ENCODE results near the gene FADS3. TPM values are rescaled to one million over a fixed set of nuclear protein-coding genes. Genes with fewer than 3 reads are reported as not detected.

The FADS3 gene
- total RNA-seq, 1 donor from 2014 or later, result 9.7 TPM

GRCh38 chr11:61918938-61919704, 27.8 kb upstream of the FADS3 start:
- Mint-ChIP-seq H3K36me3 (ENCODE audit: unreplicated experiment) (no peaks in the 10 kb centered on the region), H3K4me1 (ENCODE audit: low read depth, unreplicated experiment) (no peaks in the 10 kb centered on the region), H3K27ac (ENCODE audit: unreplicated experiment) (no peak overlapping the region), H3K9me3 (ENCODE audit: unreplicated experiment) (peaks cover 7% of the 10 kb centered on the region), H3K27me3 (ENCODE audit: unreplicated experiment) (peaks cover 13% of the 10 kb centered on the region), H3K4me3 (ENCODE audit: unreplicated experiment) (no peak overlapping the region)
- no peak for TF ChIP-seq CTCF (IDR thresholded peaks at IDR 0.05; ENCODE audit: partially characterized antibody, unreplicated experiment)
- no peak for DNase-seq

DNA sequence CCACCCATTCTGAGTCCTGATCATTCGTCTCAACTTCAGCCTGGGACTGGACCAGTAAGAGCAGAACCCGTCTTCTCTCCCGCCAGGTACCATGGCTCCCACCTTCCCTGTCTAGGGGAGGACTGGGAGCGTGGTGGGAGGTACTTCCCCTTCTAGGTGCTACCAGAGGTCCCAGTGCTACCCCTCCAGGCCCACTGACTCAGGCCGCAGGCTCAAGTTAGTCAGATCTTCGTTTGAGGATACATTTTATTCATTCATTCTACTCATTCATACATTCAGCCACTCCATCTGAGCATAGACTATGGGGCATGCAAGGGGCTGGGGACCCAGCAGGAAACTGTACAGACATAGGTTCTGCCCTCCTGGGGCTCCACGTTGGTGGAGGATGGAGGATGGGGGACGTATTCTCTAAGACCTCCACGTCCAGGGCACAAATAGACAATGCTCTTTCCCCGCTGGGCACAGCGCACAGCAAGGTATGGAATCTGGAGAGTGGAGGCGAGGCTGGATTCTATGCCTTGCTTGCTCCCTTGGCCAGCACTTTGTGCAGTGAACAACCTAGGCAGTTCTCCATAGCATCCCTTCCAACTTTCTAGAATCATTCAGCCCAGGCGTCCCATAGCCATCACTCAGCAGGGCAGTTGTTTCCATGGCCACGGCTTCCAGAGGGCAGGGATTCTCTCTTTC, 27.0 kb upstream of the FADS3 start:
- Mint-ChIP-seq H3K4me3 (ENCODE audit: unreplicated experiment) (peak overlapping the region; percentile 87), H3K9me3 (ENCODE audit: unreplicated experiment) (peaks cover 7% of the 10 kb centered on the region), H3K27me3 (ENCODE audit: unreplicated experiment) (peaks cover 13% of the 10 kb centered on the region), H3K36me3 (ENCODE audit: unreplicated experiment) (no peaks in the 10 kb centered on the region), H3K4me1 (ENCODE audit: low read depth, unreplicated experiment) (no peaks in the 10 kb centered on the region), H3K27ac (ENCODE audit: unreplicated experiment) (no peak overlapping the region)
- no peak for TF ChIP-seq CTCF (IDR thresholded peaks at IDR 0.05; ENCODE audit: partially characterized antibody, unreplicated experiment)
- DNase-seq, result no peak

- peak; percentile 72 for DNase-seq
- H3K27me3 Mint-ChIP-seq (ENCODE audit: unreplicated experiment), result peaks cover 17% of the 10 kb centered on the region
- no peaks in the 10 kb centered on the region for H3K4me1 Mint-ChIP-seq (ENCODE audit: low read depth, unreplicated experiment)
- no peak for TF ChIP-seq CTCF (IDR thresholded peaks at IDR 0.05; ENCODE audit: partially characterized antibody, unreplicated experiment)
- H3K4me3 Mint-ChIP-seq (ENCODE audit: unreplicated experiment), result peak within 1 kb of the TSS; percentile 87
- no peaks in the 10 kb centered on the region for H3K36me3 Mint-ChIP-seq (ENCODE audit: unreplicated experiment)
- peaks cover 7% of the 10 kb centered on the region for H3K9me3 Mint-ChIP-seq (ENCODE audit: unreplicated experiment)
- H3K27ac Mint-ChIP-seq (ENCODE audit: unreplicated experiment), result peak within 1 kb of the TSS; percentile 17
Observed at GRCh38 chr11:61917334-61918109, 26.2 kb upstream of the FADS3 start, which contains the start of gene RAB3IL1. RAB3IL1 (minus strand) TSS chr11:61917566; CDS start chr11:61917367, 199 bp downstream.

DNA sequence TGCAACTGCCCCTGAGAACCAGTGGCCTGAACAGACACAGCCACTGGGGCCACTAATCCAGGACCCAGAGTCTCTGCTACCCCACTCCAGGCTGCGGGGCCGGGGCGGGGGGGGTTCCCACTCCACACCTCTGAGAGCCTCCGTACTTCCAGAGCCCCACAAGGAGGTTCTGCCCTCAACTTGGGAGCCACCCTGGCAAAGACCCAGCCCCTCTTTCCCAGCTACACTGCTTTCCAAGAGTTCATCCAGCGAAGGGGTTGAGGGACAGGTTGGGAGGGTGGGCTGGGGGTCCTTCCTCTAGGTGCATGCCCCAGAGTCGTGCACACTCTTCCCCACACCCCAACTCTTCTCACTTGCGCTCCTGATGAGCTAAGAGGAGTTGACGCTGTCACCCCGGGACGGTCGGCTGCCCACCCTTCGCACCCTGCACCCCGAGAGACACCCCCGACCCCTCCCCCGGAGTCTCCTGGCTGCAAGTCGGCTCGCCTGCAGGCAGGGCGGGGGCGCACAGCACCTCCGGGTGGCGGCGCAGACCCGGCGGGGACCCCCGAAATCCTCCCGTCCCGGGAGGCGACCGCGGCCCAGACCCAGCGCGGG, 25.5 kb upstream of the FADS3 start:
- TF ChIP-seq CTCF (IDR thresholded peaks at IDR 0.05; ENCODE audit: partially characterized antibody, unreplicated experiment), result no peak
- Mint-ChIP-seq H3K4me3 (ENCODE audit: unreplicated experiment) (peak overlapping the region; percentile 74), H3K4me1 (ENCODE audit: low read depth, unreplicated experiment) (no peaks in the 10 kb centered on the region), H3K36me3 (ENCODE audit: unreplicated experiment) (no peaks in the 10 kb centered on the region), H3K27ac (ENCODE audit: unreplicated experiment) (no peak overlapping the region), H3K27me3 (ENCODE audit: unreplicated experiment) (peaks cover 17% of the 10 kb centered on the region), H3K9me3 (ENCODE audit: unreplicated experiment) (peaks cover 7% of the 10 kb centered on the region)
- DNase-seq, result peak; percentile 14

Measured in glutamatergic neuron (in vitro differentiated cells).